Endometrial microvascular endothelial cells (primary cell): ENCODE results near the gene SCN3B. TPM values are rescaled to one million over a fixed set of nuclear protein-coding genes. Genes with fewer than 3 reads are reported as not detected.

ENCODE experiments used
- in situ Hi-C: cut with HindIII; loops from 2 replicates; pipeline ENCODE4 v1.10.0; 2017; ENCODE audit warnings: low sequenced_read_pairs, low pct_unique_long_range_greater_than_20kb; ENCODE audit errors: inconsistent ontology term
- total RNA-seq: library from RNA; depleted of rRNA; stranded (reverse); fragments of >200 nt; gene quantifications from one replicate; pipeline ENCODE4 v1.2.3, GENCODE V29; 2015; ENCODE audit errors: inconsistent ontology term

Gene SCN3B
- total RNA-seq, 1 donor from 2014 or later, result 0.56 TPM

DNA sequence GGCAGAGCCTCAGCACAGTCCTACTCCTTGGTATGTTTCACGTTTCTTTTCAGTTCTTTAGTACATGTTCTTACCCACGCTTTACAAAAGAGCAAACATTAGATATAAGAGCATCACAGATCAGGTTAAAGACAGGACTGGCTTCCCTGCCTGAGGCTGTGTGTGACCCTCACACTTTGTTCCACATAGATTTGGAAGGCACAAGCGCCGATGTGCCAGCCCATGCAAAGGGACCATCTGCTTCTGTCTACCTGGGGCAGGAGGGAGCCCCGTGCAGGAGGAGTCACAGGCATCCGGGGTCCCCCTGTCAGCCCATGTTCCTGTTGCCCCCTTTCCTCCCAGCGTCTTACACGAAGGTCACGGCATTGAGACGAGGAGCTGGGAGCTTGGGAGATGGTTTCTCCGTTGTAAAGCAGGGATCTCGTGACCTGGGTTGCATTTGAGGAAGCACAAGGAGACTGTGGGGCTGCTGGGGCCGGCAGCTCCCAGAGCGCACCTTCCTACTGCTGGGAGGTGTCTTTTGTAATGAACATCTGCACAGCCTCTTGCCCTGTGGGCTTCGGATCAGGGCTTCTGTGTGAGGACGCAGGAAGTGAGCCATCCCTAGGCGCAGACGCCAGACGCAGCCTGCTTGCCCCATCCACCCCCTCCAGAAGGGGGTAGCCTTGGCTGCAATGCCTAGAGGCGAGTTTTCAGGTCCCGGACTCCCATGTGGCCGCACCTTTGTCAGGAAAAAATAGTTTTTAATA is 72.6 kb downstream of the SCN3B start:
- in situ Hi-C loops, result no loop called here

GRCh38 chr11:123580557-123581275 is 73.7 kb downstream of the SCN3B start:
- in situ Hi-C loops, result no loop called here

- in situ Hi-C loops, result no loop called here
Observed at GRCh38 chr11:123580137-123580536, 74.3 kb downstream of the SCN3B start.

GRCh38 chr11:123579482-123579812 is 75.0 kb downstream of the SCN3B start:
- in situ Hi-C loops, result no loop called here

Other genes starting within 250 kb of the SCN3B start
- 61.4 TPM for gene GRAMD1B, start 224.4 kb downstream of the SCN3B start, total RNA-seq
- gene ZNF202, start 87.0 kb upstream of the SCN3B start, total RNA-seq, result 8.3 TPM
- not detected for gene OR6X1, start 99.9 kb upstream of the SCN3B start, total RNA-seq
- gene OR6M1, start 151.7 kb upstream of the SCN3B start, total RNA-seq, result not detected
- gene TMEM225, start 231.0 kb upstream of the SCN3B start, total RNA-seq, result not detected
- gene OR8D4, start 247.5 kb upstream of the SCN3B start, total RNA-seq, result not detected